H9 (cell line): ENCODE data around the gene TMA7. TPM values are rescaled to one million over a fixed set of nuclear protein-coding genes. Genes with fewer than 3 reads are reported as not detected.

Experiments
- DNase-seq: peaks from one replicate; pipeline ENCODE4 v3.0.0-alpha.2; 2017
- H2AFZ ChIP-seq: one replicate; pipeline ENCODE4 v1.6.1; 2013; ENCODE audit warnings: mild to moderate bottlenecking, low read length, control low read depth, moderate library complexity
- H2AK5ac ChIP-seq: 2 replicates; pipeline ENCODE4 v1.6.1; 2013; ENCODE audit warnings: low read length, control low read depth, mixed read lengths; ENCODE audit not compliant: insufficient read length
- H2BK120ac ChIP-seq: one replicate; pipeline ENCODE4 v1.6.1; 2013; ENCODE audit warnings: low read depth, mild to moderate bottlenecking, low read length, control low read depth, inconsistent platforms; ENCODE audit not compliant: poor library complexity, severe bottlenecking
- H2BK12ac ChIP-seq: 2 replicates; pipeline ENCODE4 v1.6.1; 2013; ENCODE audit warnings: low read length, control low read depth, mixed read lengths, low read depth; ENCODE audit not compliant: insufficient read length
- H2BK15ac ChIP-seq: 2 replicates; pipeline ENCODE4 v1.6.1; 2013; ENCODE audit warnings: low read depth, low read length, control low read depth
- H2BK20ac ChIP-seq: one replicate; pipeline ENCODE4 v1.6.1; 2013; ENCODE audit warnings: low read depth, mild to moderate bottlenecking, low read length, control low read depth, inconsistent platforms; ENCODE audit not compliant: poor library complexity, severe bottlenecking
- H2BK5ac ChIP-seq: 2 replicates; pipeline ENCODE4 v1.6.1; 2013; ENCODE audit warnings: low read length, control low read depth, mixed read lengths; ENCODE audit not compliant: insufficient read length
- H3K14ac ChIP-seq: 2 replicates; pipeline ENCODE4 v1.6.1; 2013; ENCODE audit warnings: low read length, control low read depth; ENCODE audit not compliant: insufficient read depth
- H3K18ac ChIP-seq: 2 replicates; pipeline ENCODE4 v1.6.1; 2013; ENCODE audit warnings: low read depth, mild to moderate bottlenecking, mixed read lengths, low read length, control low read depth; ENCODE audit not compliant: insufficient read length
- H3K23ac ChIP-seq: 2 replicates; pipeline ENCODE4 v1.6.1; 2013; ENCODE audit warnings: low read length, control low read depth, mixed read lengths, low read depth; ENCODE audit not compliant: insufficient read length
- H3K23me2 ChIP-seq: 2 replicates; pipeline ENCODE4 v1.6.1; 2013; ENCODE audit warnings: low read depth, mild to moderate bottlenecking, mixed read lengths, low read length, control low read depth; ENCODE audit not compliant: insufficient read length, poor library complexity, severe bottlenecking
- H3K27ac ChIP-seq: 2 replicates; pipeline ENCODE4 v1.5.1; 2013; ENCODE audit warnings: low read length, control low read depth, mixed read lengths, low read depth; ENCODE audit not compliant: insufficient read length
- H3K27me3 ChIP-seq: 2 replicates; pipeline ENCODE4 v1.6.1; 2013; ENCODE audit warnings: low read length, control low read depth, inconsistent platforms; ENCODE audit not compliant: insufficient read depth
- H3K4ac ChIP-seq: 2 replicates; pipeline ENCODE4 v1.6.1; 2013; ENCODE audit warnings: low read depth, mild to moderate bottlenecking, control low read depth, inconsistent platforms, low read length, moderate library complexity
- H3K4me1 ChIP-seq: 2 replicates; pipeline ENCODE4 v1.6.1; 2013; ENCODE audit warnings: low read length, control low read depth, inconsistent platforms; ENCODE audit not compliant: insufficient read depth
- H3K4me2 ChIP-seq: 2 replicates; pipeline ENCODE4 v1.6.1; 2013; ENCODE audit warnings: low read length, control low read depth, mixed read lengths; ENCODE audit not compliant: insufficient read length, insufficient read depth
- H3K56ac ChIP-seq: 2 replicates; pipeline ENCODE4 v1.6.1; 2013; ENCODE audit warnings: low read depth, mild to moderate bottlenecking, mixed read lengths, low read length, control low read depth; ENCODE audit not compliant: insufficient read length
- H3K79me1 ChIP-seq: 2 replicates; pipeline ENCODE4 v1.6.1; 2013; ENCODE audit warnings: low read depth, mild to moderate bottlenecking, moderate library complexity, low read length, control low read depth, inconsistent platforms; ENCODE audit not compliant: insufficient read depth, poor library complexity, severe bottlenecking
- H3K79me2 ChIP-seq: 2 replicates; pipeline ENCODE4 v1.6.1; 2013; ENCODE audit warnings: low read length, control low read depth, inconsistent platforms; ENCODE audit not compliant: insufficient read depth
- H3K9ac ChIP-seq: 2 replicates; pipeline ENCODE4 v1.6.1; 2013; ENCODE audit warnings: low read length, control low read depth, mixed read lengths; ENCODE audit not compliant: insufficient read length; ENCODE audit errors: extremely low read depth
- H3K9me3 ChIP-seq: one replicate; pipeline ENCODE4 v1.6.1; 2013; ENCODE audit warnings: low read depth, low read length, inconsistent platforms; ENCODE audit not compliant: control insufficient read depth
- H3T11ph ChIP-seq: one replicate; pipeline ENCODE4 v1.6.1; 2013; ENCODE audit warnings: mild to moderate bottlenecking, low read length, control low read depth, inconsistent platforms
- H4K20me1 ChIP-seq: one replicate; pipeline ENCODE4 v1.6.1; 2013; ENCODE audit not compliant: control insufficient read depth, insufficient read length, insufficient read depth
- H4K5ac ChIP-seq: 2 replicates; pipeline ENCODE4 v1.6.1; 2013; ENCODE audit warnings: low read depth, mild to moderate bottlenecking, mixed read lengths, low read length, control low read depth; ENCODE audit not compliant: insufficient read length
- H4K8ac ChIP-seq: replicated peaks from 2 replicates; pipeline ENCODE4 v1.6.1; 2013; ENCODE audit warnings: low read length, control low read depth, mixed read lengths, low read depth; ENCODE audit not compliant: insufficient read length
- H4K91ac ChIP-seq: 2 replicates; pipeline ENCODE4 v1.6.1; 2013; ENCODE audit warnings: low read depth, mild to moderate bottlenecking, moderate library complexity, mixed read lengths, low read length, control low read depth; ENCODE audit not compliant: insufficient read length
- H3K27ac Mint-ChIP-seq, 3 experiments: 2 replicates in 2 of 3; 3 replicates in 1 of 3; pipeline ENCODE4 v1.8.0; 2020 to 2021; ENCODE audit warnings: mixed read lengths in 3 of 3, mild to moderate bottlenecking in 1 of 3, moderate library complexity in 1 of 3
- H3K27me3 Mint-ChIP-seq: 2 replicates; pipeline ENCODE4 v1.8.0; 2021; ENCODE audit warnings: low read depth, mild to moderate bottlenecking, moderate library complexity, mixed read lengths
- H3K36me3 Mint-ChIP-seq, 3 experiments: 2 replicates in 2 of 3; 3 replicates in 1 of 3; pipeline ENCODE4 v1.8.0; 2020 to 2021; ENCODE audit warnings: low read depth in 3 of 3, mixed read lengths in 3 of 3; ENCODE audit not compliant: insufficient read depth in 1 of 3
- H3K4me1 Mint-ChIP-seq, 2 experiments: 2 replicates each; pipeline ENCODE4 v1.8.0; 2020; ENCODE audit warnings: mixed read lengths in 2 of 2
- H3K4me3 Mint-ChIP-seq, 2 experiments: 2 replicates in 1 of 2; 3 replicates in 1 of 2; pipeline ENCODE4 v1.8.0; 2020 to 2021; ENCODE audit warnings: mild to moderate bottlenecking in 2 of 2, mixed read lengths in 2 of 2, moderate library complexity in 1 of 2
- H3K9me3 Mint-ChIP-seq, 2 experiments: 2 replicates in 1 of 2; 3 replicates in 1 of 2; pipeline ENCODE4 v1.8.0; 2020; ENCODE audit warnings: mild to moderate bottlenecking in 2 of 2, mixed read lengths in 2 of 2, moderate library complexity in 1 of 2
- WGBS: extraction: QIAGEN DNeasy Blood & Tissue Kit; methylation state at CpG from one replicate; pipeline ENCODE4 v1.1.7; 2013; ENCODE audit warnings: missing lambda C conversion rate, low lambda C conversion rate, mixed read lengths; ENCODE audit not compliant: insufficient read length; ENCODE audit errors: extremely low coverage; 5-methylcytosine and 5-hydroxymethylcytosine counted together
- total RNA-seq: library from RNA; stranded (reverse); gene quantifications from 2 replicates; pipeline ENCODE4 v1.2.1, GENCODE V29; 2021
- TF ChIP-seq, protein P1 (sequence below): fragments of 200-600 bp; sonication (generic); conservative IDR thresholded peaks from 3 replicates; pipeline ENCODE4 v1.8.0; 2021; ENCODE audit warnings: antibody characterized with exemption, mild to moderate bottlenecking

The TMA7 gene
- total RNA-seq, 1 experiment from 2014 or later, result 305 TPM

DNA sequence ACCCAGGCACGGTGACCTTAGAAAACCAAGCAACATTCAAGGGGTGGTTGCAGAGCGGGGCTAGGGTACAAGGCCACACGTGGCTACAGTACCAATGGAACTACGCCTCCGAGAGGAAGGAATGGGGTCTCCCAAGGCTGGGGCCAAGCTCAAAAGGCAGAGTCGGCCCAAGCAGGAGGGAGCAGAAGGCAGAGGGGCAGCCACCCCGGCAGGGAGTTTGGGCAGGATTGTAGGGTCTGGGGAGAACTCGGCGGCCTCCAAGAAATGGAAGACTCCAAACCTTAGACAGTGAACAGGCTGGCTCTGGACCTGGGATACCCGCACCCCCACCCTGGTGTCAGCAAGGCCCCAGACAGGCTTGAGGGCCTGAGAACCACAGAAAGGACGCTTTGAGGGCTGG, 35.1 kb downstream of the TMA7 start:
- H2AK5ac ChIP-seq, result no peak overlapping the region
- H3K27ac ChIP-seq, result peak overlapping the region; percentile 9
- no peaks in the 10 kb centered on the region for H3K27me3 ChIP-seq
- H2BK12ac ChIP-seq, result peak overlapping the region; percentile 71
- WGBS, result no CpG with 5 or more reads among the region's 11 CpGs
- DNase-seq, result no peak
- H2AFZ ChIP-seq, result no peak overlapping the region
- H4K8ac ChIP-seq, result no peak overlapping the region
- H3K56ac ChIP-seq, result no peak overlapping the region
- H3K23ac ChIP-seq, result no peak overlapping the region
- H4K91ac ChIP-seq, result peak overlapping the region; percentile 3
- H2BK20ac ChIP-seq, result no peak overlapping the region
- peaks cover 5% of the 10 kb centered on the region for H3K23me2 ChIP-seq
- no peak overlapping the region for H3K4ac ChIP-seq
- no peaks in the 10 kb centered on the region for H3K79me2 ChIP-seq
- H3K4me2 ChIP-seq, result peak overlapping the region; percentile 11
- H3K27ac Mint-ChIP-seq, result peak overlapping the region; percentile 89 to 97 (median 92)
- no peaks in the 10 kb centered on the region for H3K9me3 ChIP-seq
- TF ChIP-seq, protein P1, sequence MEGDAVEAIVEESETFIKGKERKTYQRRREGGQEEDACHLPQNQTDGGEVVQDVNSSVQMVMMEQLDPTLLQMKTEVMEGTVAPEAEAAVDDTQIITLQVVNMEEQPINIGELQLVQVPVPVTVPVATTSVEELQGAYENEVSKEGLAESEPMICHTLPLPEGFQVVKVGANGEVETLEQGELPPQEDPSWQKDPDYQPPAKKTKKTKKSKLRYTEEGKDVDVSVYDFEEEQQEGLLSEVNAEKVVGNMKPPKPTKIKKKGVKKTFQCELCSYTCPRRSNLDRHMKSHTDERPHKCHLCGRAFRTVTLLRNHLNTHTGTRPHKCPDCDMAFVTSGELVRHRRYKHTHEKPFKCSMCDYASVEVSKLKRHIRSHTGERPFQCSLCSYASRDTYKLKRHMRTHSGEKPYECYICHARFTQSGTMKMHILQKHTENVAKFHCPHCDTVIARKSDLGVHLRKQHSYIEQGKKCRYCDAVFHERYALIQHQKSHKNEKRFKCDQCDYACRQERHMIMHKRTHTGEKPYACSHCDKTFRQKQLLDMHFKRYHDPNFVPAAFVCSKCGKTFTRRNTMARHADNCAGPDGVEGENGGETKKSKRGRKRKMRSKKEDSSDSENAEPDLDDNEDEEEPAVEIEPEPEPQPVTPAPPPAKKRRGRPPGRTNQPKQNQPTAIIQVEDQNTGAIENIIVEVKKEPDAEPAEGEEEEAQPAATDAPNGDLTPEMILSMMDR, result peak; percentile 35; the same call in 2 of the 3 replicates
- no peak overlapping the region; a peak in 1 of 5 replicates for H3K4me3 Mint-ChIP-seq
- no peaks in the 10 kb centered on the region for H4K20me1 ChIP-seq
- no peak overlapping the region for H2BK15ac ChIP-seq
- peaks cover 3 to 6% (median 5%) of the 10 kb centered on the region in 3 experiments; a peak in 5 of 7 replicates for H3K36me3 Mint-ChIP-seq
- H3K4me1 ChIP-seq, result peaks cover 7% of the 10 kb centered on the region; the same call in 1 of the 2 replicates
- no peak overlapping the region for H2BK120ac ChIP-seq
- H3T11ph ChIP-seq, result no peak overlapping the region
- H3K14ac ChIP-seq, result peak overlapping the region; percentile 30; the same call in 1 of the 2 replicates
- peak overlapping the region; percentile 1 for H3K18ac ChIP-seq
- no peak overlapping the region for H2BK5ac ChIP-seq
- H3K4me1 Mint-ChIP-seq, result peaks cover 43 to 47% of the 10 kb centered on the region in 2 experiments
- no peak overlapping the region for H3K9ac ChIP-seq
- no peak overlapping the region for H4K5ac ChIP-seq
- H3K9me3 Mint-ChIP-seq, result no peaks in the 10 kb centered on the region; a peak in 1 of 5 replicates
- no peaks in the 10 kb centered on the region for H3K27me3 Mint-ChIP-seq
- H3K79me1 ChIP-seq, result no peaks in the 10 kb centered on the region
